Stimulated activated CD8-positive, alpha-beta memory T cell treated with anti-CD3 and anti-CD28 coated beads, Interleukin-7, amount 100 ng/mL, for 24 hours (primary cell): ENCODE results near the gene MAN2A1.

ENCODE experiments used
- DNase-seq: peaks from one replicate; pipeline ENCODE4 v3.0.0-alpha.2; 2020; ENCODE audit warnings: low read depth

MAN2A1 gene

GRCh38 chr5:109707531-109707930, 17.8 kb downstream of the MAN2A1 start:
- no peak for DNase-seq

- no peak for DNase-seq
These were observed 19.1 kb downstream of the MAN2A1 start for GRCh38 chr5:109708813-109709212.

- no peak for DNase-seq
These were observed 19.5 kb downstream of the MAN2A1 start for GRCh38 chr5:109709225-109709624.

DNA sequence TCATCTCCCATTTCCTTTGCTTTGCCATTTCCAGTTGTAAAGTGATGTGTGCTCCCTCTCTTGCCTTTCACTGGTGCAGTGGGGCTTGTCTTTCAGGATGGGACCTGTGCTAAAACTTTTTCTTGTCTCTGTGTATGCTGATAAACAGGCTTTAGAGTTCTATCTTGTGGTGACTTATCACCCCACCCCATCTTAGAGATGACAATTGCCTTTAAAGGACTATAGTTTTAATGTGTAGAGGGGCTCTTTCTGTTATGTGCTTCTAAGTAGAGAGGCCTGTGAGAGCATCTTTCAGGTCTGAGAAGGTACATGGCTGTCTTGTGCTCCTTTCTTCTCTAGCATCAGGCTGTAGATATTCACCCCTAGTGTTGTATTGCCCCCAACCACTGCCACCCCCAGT, 21.9 kb downstream of the MAN2A1 start:
- DNase-seq = no peak

- DNase-seq = no peak
These were observed 23.7 kb downstream of the MAN2A1 start for GRCh38 chr5:109713453-109713852.

- DNase-seq = no peak
These were observed 24.9 kb downstream of the MAN2A1 start for GRCh38 chr5:109714592-109714991.

DNA sequence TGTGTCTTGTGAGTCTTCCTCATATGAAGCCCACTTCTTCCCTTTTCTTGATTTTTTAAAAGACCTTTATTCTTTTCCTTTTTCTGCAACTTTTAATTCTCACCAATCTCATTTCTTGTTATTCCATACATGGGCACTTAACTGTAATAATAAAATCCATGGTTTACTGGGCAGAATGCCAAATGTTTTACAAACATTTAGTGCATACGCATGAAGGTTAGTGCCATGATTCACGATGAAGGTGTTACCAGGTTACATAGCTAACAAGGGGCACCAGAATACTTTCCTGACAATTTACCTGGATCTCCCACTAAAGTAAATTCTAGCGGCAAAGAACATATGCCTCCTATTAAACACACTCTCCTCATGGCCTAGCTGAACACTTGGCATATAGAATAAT, 28.5 kb downstream of the MAN2A1 start:
- no peak for DNase-seq

- DNase-seq = no peak
These were observed 28.9 kb downstream of the MAN2A1 start for GRCh38 chr5:109718632-109719031.

DNA sequence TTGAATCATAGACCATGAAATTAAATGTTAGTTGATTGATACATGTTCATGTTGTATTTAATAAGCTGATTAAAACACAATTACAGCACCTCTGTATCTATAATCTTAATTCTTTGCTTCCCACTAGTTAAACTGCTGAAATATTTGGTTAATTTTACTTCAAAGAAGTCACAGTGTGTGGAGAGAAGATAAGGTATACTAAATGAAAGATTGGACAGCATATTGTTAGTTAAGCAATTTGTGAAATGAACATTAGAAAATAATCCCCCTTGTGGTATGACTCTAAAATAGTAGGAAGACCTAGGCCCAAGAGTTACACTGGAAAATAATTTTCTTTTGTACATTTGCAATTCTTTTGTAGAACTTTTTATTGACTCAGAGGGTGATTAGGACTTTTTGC, 30.3 kb downstream of the MAN2A1 start:
- DNase-seq = no peak

DNA sequence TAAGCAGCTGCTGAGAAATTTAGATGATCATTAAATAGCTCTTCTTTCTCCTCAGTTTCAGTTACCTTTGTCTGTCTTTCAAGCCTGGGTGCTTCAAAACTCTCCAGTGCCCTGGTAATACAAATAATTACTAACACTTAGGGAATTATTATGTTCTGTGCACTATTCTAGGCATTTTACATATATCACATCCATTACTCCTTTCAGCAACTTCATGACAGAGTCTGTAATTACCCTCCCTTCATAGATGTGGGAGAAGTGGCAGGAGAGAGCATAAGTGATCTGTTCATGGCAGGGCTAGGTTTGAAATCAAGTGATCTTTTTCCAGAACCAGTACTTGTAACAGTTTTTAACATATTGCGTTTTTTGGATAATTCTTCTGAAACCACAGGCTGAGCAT, 32.0 kb downstream of the MAN2A1 start:
- no peak for DNase-seq

- DNase-seq = no peak
These were observed 33.9 kb downstream of the MAN2A1 start for GRCh38 chr5:109723606-109724005.

- no peak for DNase-seq
These were observed 35.4 kb downstream of the MAN2A1 start for GRCh38 chr5:109725135-109725534.

GRCh38 chr5:109739741-109740728, 50.3 kb downstream of the MAN2A1 start:
- no peak for DNase-seq

DNA sequence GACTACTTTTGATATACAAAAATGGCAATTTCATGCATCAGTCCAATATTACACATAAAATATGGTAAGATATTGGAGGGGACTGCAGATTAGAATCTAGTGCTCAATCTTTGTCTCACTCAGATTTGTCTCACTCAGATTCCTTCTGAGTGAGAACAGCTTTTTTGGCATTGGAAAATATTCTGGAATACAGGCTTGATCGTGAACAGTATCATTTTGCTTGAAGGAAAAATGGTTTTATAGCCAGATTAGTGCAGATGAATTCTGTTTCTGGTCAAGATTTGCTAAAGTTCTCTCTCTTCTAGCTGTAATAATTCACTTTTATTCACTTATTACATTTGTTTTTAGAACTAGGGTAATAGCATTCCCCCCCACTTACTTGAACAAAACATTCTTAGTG, 51.2 kb downstream of the MAN2A1 start:
- DNase-seq = no peak

DNA sequence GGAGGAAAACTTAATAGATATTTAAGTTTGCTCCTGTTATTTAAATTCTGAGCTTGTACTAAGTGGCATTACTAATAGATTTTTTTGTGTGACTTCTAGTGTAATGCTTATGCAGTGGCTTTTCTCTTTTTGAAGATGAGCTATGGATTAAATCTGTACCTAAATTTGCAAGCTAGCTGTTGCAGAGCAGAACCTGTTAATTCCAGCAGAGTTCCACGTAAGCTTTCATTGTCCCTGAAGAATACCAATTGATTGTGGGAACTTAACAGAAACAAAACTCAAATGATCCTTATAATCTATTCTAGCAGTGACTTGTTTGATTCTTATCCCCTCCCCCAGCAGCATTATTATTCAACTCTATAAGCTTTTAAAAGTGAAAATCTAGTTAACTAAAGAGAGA, 51.7 kb downstream of the MAN2A1 start:
- DNase-seq = no peak

GRCh38 chr5:109743041-109743531, 53.4 kb downstream of the MAN2A1 start:
- no peak for DNase-seq

GRCh38 chr5:109743770-109744212, 54.1 kb downstream of the MAN2A1 start:
- DNase-seq = no peak

DNA sequence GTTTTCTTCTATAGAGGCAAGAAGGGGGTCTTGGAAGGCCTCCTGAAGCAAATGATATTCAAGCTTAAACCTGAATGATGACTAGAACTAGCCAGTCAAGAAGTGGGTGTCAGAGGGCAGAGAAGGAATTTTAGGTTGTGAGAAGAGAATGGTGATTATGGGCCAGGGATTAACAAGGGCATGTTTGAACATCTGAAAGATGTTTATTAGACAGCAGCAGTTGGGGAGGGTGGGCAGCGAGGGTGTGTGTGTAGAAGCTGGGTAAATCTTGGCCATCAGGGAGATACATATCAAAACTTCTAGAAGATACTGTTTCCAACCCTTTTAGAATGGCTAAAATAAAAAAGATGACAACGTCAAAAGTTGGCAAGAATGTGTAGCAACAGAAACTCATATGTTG, 54.5 kb downstream of the MAN2A1 start:
- DNase-seq = no peak

GRCh38 chr5:109748546-109748945, 58.8 kb downstream of the MAN2A1 start:
- no peak for DNase-seq

- no peak for DNase-seq
These were observed 60.7 kb downstream of the MAN2A1 start for GRCh38 chr5:109750463-109750862.

DNA sequence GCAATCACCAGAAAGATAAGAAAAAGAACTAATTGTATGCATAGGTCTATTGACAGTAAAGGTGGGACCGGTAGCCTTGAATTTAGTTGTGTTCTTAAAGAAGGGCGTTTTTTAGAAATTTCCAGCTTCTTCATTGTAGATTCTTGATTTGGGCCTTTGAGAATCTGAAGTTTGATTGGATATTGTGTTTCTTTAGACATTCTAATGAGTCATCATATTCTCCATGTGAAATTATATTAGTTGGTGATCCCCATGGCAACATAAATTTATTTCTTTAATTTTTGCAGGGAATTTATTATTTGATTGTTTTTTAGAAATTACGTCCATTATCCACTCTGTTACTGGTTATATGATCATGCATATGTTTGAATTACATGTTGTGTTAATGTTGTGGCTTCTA, 63.6 kb downstream of the MAN2A1 start:
- DNase-seq = no peak

DNA sequence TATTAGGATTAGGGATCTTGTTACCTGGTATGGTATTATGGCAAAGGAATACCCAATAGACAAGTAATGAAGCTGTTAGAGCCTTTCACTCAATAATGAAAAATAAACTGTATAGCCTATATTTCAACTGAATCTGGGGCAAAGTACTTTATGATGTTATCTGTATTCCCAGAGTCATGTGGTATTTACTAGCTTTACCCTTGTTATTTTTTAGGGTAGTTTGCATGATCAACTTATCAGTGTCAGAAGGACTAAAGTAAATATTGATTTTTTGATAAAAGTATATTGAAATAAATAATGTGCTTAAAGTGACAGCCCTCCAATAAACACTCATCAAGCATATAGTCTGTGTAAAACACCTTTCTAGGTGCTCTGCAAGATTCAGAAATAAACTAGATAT, 64.6 kb downstream of the MAN2A1 start:
- DNase-seq = no peak

DNA sequence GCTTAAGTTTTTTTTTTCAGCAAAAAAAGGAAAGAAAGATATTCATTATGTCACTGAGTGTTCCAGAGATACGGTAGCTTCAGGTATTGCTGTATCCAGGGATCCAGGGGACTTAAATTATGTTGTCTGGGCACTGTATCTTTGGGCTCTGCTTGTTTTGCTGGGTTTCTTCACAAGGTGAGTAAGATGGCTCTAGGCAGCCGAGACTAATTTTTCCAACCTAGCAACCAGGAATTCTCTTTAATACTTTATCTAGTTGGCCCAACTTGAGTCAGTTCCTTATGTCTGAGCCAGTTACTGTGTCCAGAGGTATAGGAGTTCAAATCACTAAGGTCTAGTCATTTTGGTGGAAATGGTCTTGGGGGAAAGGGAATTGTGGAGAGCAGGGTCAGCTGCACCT, 66.0 kb downstream of the MAN2A1 start:
- no peak for DNase-seq
